Breast epithelium (tissue), 4 donors: ENCODE results near the gene IQSEC2. TPM values are rescaled to one million over a fixed set of nuclear protein-coding genes. Genes with fewer than 3 reads are reported as not detected.

Experiments
- DNase-seq, 2 donors: peaks; one replicate each; pipeline ENCODE4 v3.0.0-alpha.2; 2019; ENCODE audit warnings: low spot score in 2 of 2
- H3K27ac ChIP-seq, 2 donors: fragments of 200-600 bp; sonication (generic) in 1 of 2; one replicate each; pipeline ENCODE4 v1.5.1; 2016 to 2019; ENCODE audit warnings: mild to moderate bottlenecking in 1 of 2
- H3K27me3 ChIP-seq, 2 donors: fragments of 200-600 bp; sonication (generic) in 1 of 2; one replicate each; pipeline versions ENCODE4 v1.5.1 to v1.6.0; 2017 to 2019; ENCODE audit warnings: control low read depth in 1 of 2, mild to moderate bottlenecking in 1 of 2
- H3K36me3 ChIP-seq: fragments of 200-600 bp; one replicate; pipeline ENCODE4 v1.5.1; 2019
- H3K4me1 ChIP-seq, 2 donors: fragments of 200-600 bp; sonication (generic); one replicate each; pipeline ENCODE4 v1.5.1; 2016 to 2019; ENCODE audit warnings: control low read depth in 1 of 2
- H3K4me3 ChIP-seq, 3 donors: fragments of 200-600 bp; sonication (generic); 1 replicate in 2 of 3; 2 replicates in 1 of 3; pipeline ENCODE4 v1.5.1; 2016 to 2019; ENCODE audit warnings: mild to moderate bottlenecking in 3 of 3, moderate library complexity in 2 of 3
- H3K9me3 ChIP-seq, 2 donors: fragments of 200-600 bp; sonication (generic) in 1 of 2; one replicate each; pipeline ENCODE4 v1.5.1; 2016 to 2019; ENCODE audit warnings: control low read depth in 1 of 2
- CTCF ChIP-seq, 3 donors: fragments of 450-650 bp; IDR thresholded peaks; one replicate each; pipeline ENCODE4 v1.5.1; 2016 to 2017; ENCODE audit warnings: antibody characterized with exemption in 3 of 3, mild to moderate bottlenecking in 3 of 3, moderate library complexity in 3 of 3
- POLR2A ChIP-seq: fragments of 450-650 bp; IDR thresholded peaks from one replicate; pipeline ENCODE4 v1.6.1; 2016; ENCODE audit warnings: antibody characterized with exemption, mild to moderate bottlenecking, moderate library complexity
- POLR2AphosphoS5 ChIP-seq, 3 donors: sonication (generic); formaldehyde crosslinking; IDR thresholded peaks; one replicate each; pipeline ENCODE4 v1.6.1; 2017; ENCODE audit warnings: antibody characterized with exemption in 3 of 3
- intact Hi-C: fragments of 100-400 bp; cut with DNase I; formaldehyde crosslinking; loops from one replicate; pipeline ENCODE4 v1.15.1; 2023; ENCODE audit warnings: low total_unique reads
- total RNA-seq, 3 donors: library from RNA; depleted of rRNA; stranded (reverse); fragments of >200 nt; gene quantifications; one replicate each; pipeline ENCODE4 v1.1.0, GENCODE V29; 2016

IQSEC2 gene
- total RNA-seq, 3 donors from 2014 or later: 16.7 to 18.7 (median 18.3) TPM

DNA sequence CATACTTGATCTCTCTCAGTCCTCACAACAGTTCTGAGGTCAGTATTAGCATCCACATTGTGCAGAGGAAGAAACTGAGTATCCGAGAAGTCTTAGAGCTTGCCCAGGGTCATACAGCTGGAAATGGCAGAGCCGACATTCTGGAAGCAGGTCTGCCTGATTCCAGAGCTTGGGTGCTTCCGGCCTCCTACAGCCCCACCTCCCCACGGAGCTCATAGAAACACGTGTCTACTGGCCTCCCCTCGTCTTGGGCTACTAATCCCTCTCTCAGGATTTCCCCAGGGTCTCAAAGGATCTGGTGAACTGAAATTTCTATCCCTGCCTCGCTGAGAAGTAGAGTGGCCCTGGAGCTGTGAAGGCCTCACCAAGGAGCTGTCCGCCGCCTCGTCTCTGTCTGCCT, 44.3 kb downstream of the IQSEC2 start:
- H3K36me3 ChIP-seq: no peaks in the 10 kb centered on the region
- DNase-seq: no peak

GRCh38 chrX:53236025-53236679, 45.2 kb downstream of the IQSEC2 start:
- H3K4me3 ChIP-seq: no peak overlapping the region
- peaks cover 0 to 44% of the 10 kb centered on the region in 2 donors for H3K27me3 ChIP-seq
- no peaks in the 10 kb centered on the region for H3K9me3 ChIP-seq
- no peaks in the 10 kb centered on the region for H3K36me3 ChIP-seq
- H3K4me1 ChIP-seq: no peaks in the 10 kb centered on the region
- intact Hi-C loops: no loop called here
- TF ChIP-seq CTCF (IDR thresholded peaks at IDR 0.05): no peak
- TF ChIP-seq POLR2AphosphoS5 (IDR thresholded peaks at IDR 0.05): no peak
- TF ChIP-seq POLR2A: no peak
- DNase-seq: no peak
- no peak overlapping the region for H3K27ac ChIP-seq

More for the DNA sequence above, 44.3 kb downstream of the IQSEC2 start:
- Histone ChIP-seq H3K9me3 (no peaks in the 10 kb centered on the region), H3K4me3 (no peak overlapping the region), H3K27me3 (peaks cover 0 to 51% of the 10 kb centered on the region in 2 donors), H3K4me1 (no peaks in the 10 kb centered on the region), H3K27ac (no peak overlapping the region)
- intact Hi-C loops: no loop called here
- TF ChIP-seq POLR2A: no peak
- no peak for TF ChIP-seq CTCF (IDR thresholded peaks at IDR 0.05)
- TF ChIP-seq POLR2AphosphoS5 (IDR thresholded peaks at IDR 0.05): no peak

DNA sequence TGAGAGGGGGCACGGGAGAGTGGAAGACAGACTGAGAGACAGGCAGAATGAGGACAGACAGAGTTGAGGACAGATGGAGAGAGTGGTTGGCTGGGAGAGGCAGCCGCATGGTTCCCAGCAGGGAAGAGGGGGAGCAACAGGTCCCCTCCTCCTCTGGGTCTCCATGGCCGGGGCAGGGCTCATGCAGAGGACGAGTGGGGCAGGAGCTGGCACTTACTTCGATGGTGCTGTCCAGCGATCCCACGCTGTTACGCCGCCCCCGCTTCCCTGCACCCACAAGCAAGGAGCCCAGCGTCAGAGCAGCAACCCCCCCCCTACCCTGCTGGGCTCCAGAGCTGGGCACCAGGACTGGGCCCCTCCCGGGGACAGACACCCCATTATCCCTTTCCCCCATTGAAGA, 45.8 kb downstream of the IQSEC2 start:
- Histone ChIP-seq H3K27ac (no peak overlapping the region), H3K9me3 (no peaks in the 10 kb centered on the region), H3K4me3 (no peak overlapping the region), H3K4me1 (no peaks in the 10 kb centered on the region), H3K27me3 (peaks cover 0 to 49% of the 10 kb centered on the region in 2 donors), H3K36me3 (no peaks in the 10 kb centered on the region)
- intact Hi-C loops: no loop called here
- no peak for TF ChIP-seq POLR2AphosphoS5 (IDR thresholded peaks at IDR 0.05)
- TF ChIP-seq CTCF (IDR thresholded peaks at IDR 0.05): no peak
- no peak for TF ChIP-seq POLR2A
- DNase-seq: no peak

DNA sequence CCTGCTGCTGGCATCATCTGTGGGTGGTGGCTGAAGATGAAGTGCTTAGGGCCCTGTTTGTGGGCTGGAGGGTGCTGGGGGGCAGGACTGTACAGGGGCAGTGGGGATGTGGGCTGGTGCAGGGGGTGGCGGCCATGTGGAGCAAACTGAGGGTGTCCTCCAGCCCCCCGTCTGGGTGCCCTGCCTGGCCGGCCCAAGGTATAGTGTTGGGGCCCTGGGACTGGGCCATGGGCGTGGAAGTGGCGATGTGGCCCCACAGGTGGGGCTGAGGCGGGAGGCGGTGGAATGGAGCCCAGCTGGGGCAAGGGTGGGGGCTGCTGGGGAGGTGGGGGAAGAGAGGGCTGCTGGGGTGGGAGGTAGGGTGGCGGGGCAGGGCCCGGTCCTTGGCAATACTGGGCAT, 46.9 kb downstream of the IQSEC2 start:
- H3K36me3 ChIP-seq: no peaks in the 10 kb centered on the region
- no peaks in the 10 kb centered on the region for H3K9me3 ChIP-seq
- DNase-seq: no peak
- no peak for TF ChIP-seq CTCF (IDR thresholded peaks at IDR 0.05)
- TF ChIP-seq POLR2AphosphoS5 (IDR thresholded peaks at IDR 0.05): no peak
- no peak for TF ChIP-seq POLR2A
- H3K27me3 ChIP-seq: peaks cover 0 to 43% of the 10 kb centered on the region in 2 donors
- no peak overlapping the region for H3K4me3 ChIP-seq
- H3K27ac ChIP-seq: no peak overlapping the region
- H3K4me1 ChIP-seq: no peaks in the 10 kb centered on the region
- intact Hi-C loops: no loop called here

- Histone ChIP-seq H3K9me3 (no peaks in the 10 kb centered on the region), H3K36me3 (no peaks in the 10 kb centered on the region), H3K27me3 (peaks cover 0 to 41% of the 10 kb centered on the region in 2 donors), H3K4me3 (no peak overlapping the region), H3K4me1 (no peaks in the 10 kb centered on the region), H3K27ac (no peak overlapping the region)
- no peak for DNase-seq
- TF ChIP-seq POLR2AphosphoS5 (IDR thresholded peaks at IDR 0.05) (no peak), CTCF (IDR thresholded peaks at IDR 0.05) (no peak), POLR2A (no peak)
- intact Hi-C loops: no loop called here
These were observed 47.8 kb downstream of the IQSEC2 start for GRCh38 chrX:53233536-53233935.
